Naive thymus-derived CD8-positive, alpha-beta T cell (primary cell): Measurements from ENCODE around the gene BACH2. TPM values are rescaled to one million over a fixed set of nuclear protein-coding genes. Genes with fewer than 3 reads are reported as not detected.

Experiments used
- ATAC-seq, 2 donors: fragments of 150-1000 bp; cut with Tn5 transposase in 1 of 2; sonication (Bioruptor Pico), chemical (Tn5 transposase) in 1 of 2; 1 replicate in 1 of 2; 2 replicates in 1 of 2; pipeline ENCODE4 v1.10.0; 2021; ENCODE audit warnings: mild to moderate bottlenecking in 2 of 2, moderate library complexity in 2 of 2
- POLR2A ChIA-PET: fragments of 350-600 bp; sonication (Branson Sonifier 250); formaldehyde crosslinking; loops from one replicate; lab custom pipeline; 2021; ENCODE audit warnings: antibody characterized with exemption; lab: Charles Lee
- DNase-seq, 10 donors: peaks; one replicate each; pipeline versions ENCODE4 v3.0.0 to v3.0.0-alpha.2; 2020 to 2022
- H3K27ac Mint-ChIP-seq, 10 donors: one replicate each; pipeline ENCODE4 v1.8.0; 2020 to 2022; ENCODE audit warnings: mild to moderate bottlenecking in 10 of 10, mixed read lengths in 10 of 10, moderate library complexity in 4 of 10, inconsistent platforms in 1 of 10
- H3K27me3 Mint-ChIP-seq, 5 donors: one replicate each; pipeline ENCODE4 v1.8.0; 2021 to 2022; ENCODE audit warnings: mixed read lengths in 5 of 5
- H3K36me3 Mint-ChIP-seq, 3 donors: one replicate each; pipeline ENCODE4 v1.8.0; 2020 to 2022; ENCODE audit warnings: mixed read lengths in 3 of 3, mild to moderate bottlenecking in 2 of 3, inconsistent platforms in 1 of 3
- H3K4me1 Mint-ChIP-seq, 4 donors: one replicate each; pipeline ENCODE4 v1.8.0; 2021 to 2022; ENCODE audit warnings: mixed read lengths in 4 of 4
- H3K4me3 Mint-ChIP-seq, 10 donors: one replicate each; pipeline ENCODE4 v1.8.0; 2020 to 2022; ENCODE audit warnings: mild to moderate bottlenecking in 10 of 10, mixed read lengths in 10 of 10, moderate library complexity in 6 of 10, inconsistent platforms in 1 of 10
- H3K9me3 Mint-ChIP-seq, 9 donors: one replicate each; pipeline ENCODE4 v1.8.0; 2020 to 2022; ENCODE audit warnings: mixed read lengths in 9 of 9, mild to moderate bottlenecking in 3 of 9, inconsistent platforms in 1 of 9, moderate library complexity in 1 of 9
- polyA plus RNA-seq, 3 donors: library from polyadenylated mRNA; unstranded; fragments of 300-500 nt; fragmentation: Illumina TruSeq; gene quantifications; one replicate each; pipeline ENCODE4 v1.2.3, GENCODE V29; 2021
- total RNA-seq, 8 experiments: library from RNA in 2 of 8; stranded (reverse) in 2 of 8; gene quantifications; one replicate each; pipeline ENCODE4 v1.2.3 and lab custom pipeline; 2021 to 2026

The BACH2 gene
- total and polyA plus RNA-seq, 5 experiments from 2014 or later = 17.5 to 126 (median 29.3) TPM

DNA sequence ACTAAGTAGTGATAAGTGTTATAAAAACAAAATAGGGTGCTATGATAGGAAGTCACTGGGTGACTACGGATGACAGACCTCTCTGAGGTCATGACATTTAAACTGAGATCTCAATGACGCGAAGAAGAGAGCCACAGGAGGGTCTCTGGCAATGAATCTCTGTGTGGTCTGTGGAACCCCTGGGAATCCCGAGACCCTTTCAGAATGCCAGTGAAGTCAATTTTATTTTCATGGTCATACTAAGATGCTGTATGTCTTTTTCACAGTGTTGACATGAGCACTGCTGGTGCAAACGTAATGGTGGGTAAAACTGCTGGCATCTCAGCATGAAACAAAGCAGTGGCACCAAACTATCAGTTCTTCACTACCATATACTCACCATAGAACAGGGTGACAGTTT, 247.3 kb downstream of the BACH2 start:
- POLR2A ChIA-PET = no interaction called here
- peaks cover 21 to 49% (median 34%) of the 10 kb centered on the region in 4 donors for H3K4me1 Mint-ChIP-seq
- H3K27me3 Mint-ChIP-seq = no peaks in the 10 kb centered on the region
- H3K4me3 Mint-ChIP-seq = peak overlapping the region in 3 of 10 donors; percentile 8 to 24 (median 10)
- H3K36me3 Mint-ChIP-seq = peaks cover 6 to 45% (median 20%) of the 10 kb centered on the region in 3 donors
- peak overlapping the region in 9 of 10 donors; percentile 26 to 82 (median 68) for H3K27ac Mint-ChIP-seq
- peak in 1 of 2 donors; percentile 23 for ATAC-seq
- peaks cover 0 to 6% (median 0%) of the 10 kb centered on the region in 9 donors for H3K9me3 Mint-ChIP-seq
- no peak for DNase-seq

- POLR2A ChIA-PET = no interaction called here
- ATAC-seq = no peak
- no peaks in the 10 kb centered on the region for H3K9me3 Mint-ChIP-seq
- H3K4me3 Mint-ChIP-seq = peak overlapping the region in 1 of 10 donors; percentile 22
- H3K4me1 Mint-ChIP-seq = peaks cover 21 to 47% (median 28%) of the 10 kb centered on the region in 4 donors
- no peak for DNase-seq
- peaks cover under 1 to 37% (median 12%) of the 10 kb centered on the region in 3 donors for H3K36me3 Mint-ChIP-seq
- H3K27me3 Mint-ChIP-seq = no peaks in the 10 kb centered on the region
- H3K27ac Mint-ChIP-seq = peak overlapping the region in 8 of 10 donors; percentile 26 to 82 (median 68)
Observed at GRCh38 chr6:90048206-90048967, 248.3 kb downstream of the BACH2 start.

DNA sequence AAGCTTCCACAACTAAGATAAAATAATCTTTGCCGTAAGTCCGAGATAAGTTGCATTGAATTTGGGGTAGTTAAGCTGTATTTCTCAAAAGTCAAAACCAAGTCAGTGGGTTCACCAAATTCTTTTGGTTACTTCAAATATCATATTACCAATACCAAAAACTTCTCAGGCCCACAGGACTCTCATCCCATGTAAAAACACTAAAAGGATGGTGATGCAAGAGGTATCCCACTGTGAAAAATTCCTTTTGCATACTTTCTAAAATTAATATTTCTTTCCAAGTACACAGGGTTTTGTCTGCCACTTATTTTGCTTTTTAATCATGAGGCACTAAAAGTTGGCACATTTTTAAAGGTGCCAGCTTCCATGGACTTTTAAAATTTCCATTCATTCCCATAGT, 251.1 kb downstream of the BACH2 start:
- POLR2A ChIA-PET = interaction anchor here (1.3 kb wide), 1 partner anchor 130 kb away, joined by 3 read pairs; no protein-coding TSS in a partner anchor
- Mint-ChIP-seq H3K4me3 (no peak overlapping the region), H3K9me3 (no peaks in the 10 kb centered on the region), H3K27ac (peak overlapping the region in 3 of 10 donors; percentile 49 to 81 (median 78)), H3K36me3 (peaks cover 0 to 39% (median 13%) of the 10 kb centered on the region in 3 donors), H3K27me3 (no peaks in the 10 kb centered on the region), H3K4me1 (peaks cover 10 to 36% (median 23%) of the 10 kb centered on the region in 4 donors)
- no peak for DNase-seq
- no peak for ATAC-seq

- H3K4me1 Mint-ChIP-seq = peaks cover 10 to 33% (median 21%) of the 10 kb centered on the region in 4 donors
- POLR2A ChIA-PET = no interaction called here
- peak; percentile 13 to 20 for ATAC-seq
Observed at GRCh38 chr6:90044833-90045381, 251.7 kb downstream of the BACH2 start.

DNA sequence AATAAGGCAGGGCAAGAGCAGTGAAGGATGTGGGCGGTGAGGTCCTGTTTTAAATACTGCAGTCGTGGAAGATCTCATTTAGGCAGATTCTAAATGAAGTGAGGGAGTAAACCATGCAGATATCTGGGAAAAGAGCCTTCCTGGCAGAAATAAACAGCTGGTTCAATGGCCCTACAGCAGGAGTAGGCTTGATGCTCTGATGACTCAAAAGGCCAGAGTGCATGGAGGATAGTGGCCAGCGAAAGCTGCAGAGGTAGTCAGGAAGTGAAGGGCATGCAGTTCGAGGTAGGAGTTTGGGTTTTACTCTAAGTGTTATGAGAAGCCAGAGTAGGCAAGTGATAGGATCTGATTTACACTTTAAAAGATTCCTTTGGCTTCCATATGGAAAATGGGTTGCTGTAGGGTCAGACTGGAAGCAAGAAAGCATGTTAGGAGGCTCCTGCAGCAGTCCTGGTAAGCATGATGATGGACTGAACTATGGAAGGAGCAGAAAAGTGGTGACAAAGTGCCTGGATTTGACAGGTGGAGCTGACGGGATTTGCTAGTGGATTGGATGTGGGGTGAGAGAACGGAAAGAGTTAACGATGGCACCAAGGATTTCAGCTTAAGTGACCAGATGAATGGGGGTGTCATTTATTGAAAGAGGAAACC, 252.3 kb downstream of the BACH2 start:
- H3K27ac Mint-ChIP-seq = no peak overlapping the region
- POLR2A ChIA-PET = no interaction called here
- no peak overlapping the region for H3K4me3 Mint-ChIP-seq
- H3K36me3 Mint-ChIP-seq = peaks cover 0 to 44% (median 19%) of the 10 kb centered on the region in 3 donors
- no peaks in the 10 kb centered on the region for H3K9me3 Mint-ChIP-seq
- DNase-seq (no peak), ATAC-seq (no peak)
- H3K27me3 Mint-ChIP-seq = no peaks in the 10 kb centered on the region
- peaks cover 8 to 28% (median 19%) of the 10 kb centered on the region in 4 donors for H3K4me1 Mint-ChIP-seq

More at GRCh38 chr6:90044833-90045381, 251.7 kb downstream of the BACH2 start:
- DNase-seq = no peak
- H3K9me3 Mint-ChIP-seq = no peaks in the 10 kb centered on the region
- no peaks in the 10 kb centered on the region for H3K27me3 Mint-ChIP-seq
- peaks cover 0 to 42% (median 20%) of the 10 kb centered on the region in 3 donors for H3K36me3 Mint-ChIP-seq
- no peak overlapping the region for H3K4me3 Mint-ChIP-seq
- no peak overlapping the region for H3K27ac Mint-ChIP-seq

GRCh38 chr6:90040931-90041330, 255.7 kb downstream of the BACH2 start:
- POLR2A ChIA-PET = no interaction called here
- Mint-ChIP-seq H3K4me1 (peaks cover 17 to 35% (median 29%) of the 10 kb centered on the region in 4 donors), H3K36me3 (peaks cover 4 to 36% (median 24%) of the 10 kb centered on the region in 3 donors), H3K9me3 (no peaks in the 10 kb centered on the region), H3K27me3 (no peaks in the 10 kb centered on the region), H3K27ac (peak overlapping the region in 5 of 10 donors; percentile 4 to 56 (median 16)), H3K4me3 (no peak overlapping the region)
- ATAC-seq = no peak
- DNase-seq = no peak

DNA sequence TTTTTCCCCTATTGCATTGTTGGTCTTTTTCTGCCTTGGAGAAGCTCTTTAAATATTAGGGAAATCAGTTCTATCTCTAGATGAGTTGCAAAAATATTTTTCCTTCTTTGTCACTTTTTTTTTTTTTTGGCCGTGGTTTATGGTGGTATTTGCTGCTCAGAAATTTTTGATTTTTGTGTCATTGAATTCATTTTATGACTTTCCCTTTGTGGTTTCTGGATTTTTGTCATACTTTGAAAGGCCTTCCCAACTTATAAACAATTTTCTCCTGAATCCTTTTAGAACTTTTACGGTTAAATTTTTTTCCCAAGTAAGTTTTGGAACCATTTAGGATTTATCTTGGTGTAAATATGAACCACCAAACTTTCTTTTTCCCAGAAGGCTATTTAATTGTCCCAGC, 256.7 kb downstream of the BACH2 start:
- H3K9me3 Mint-ChIP-seq = no peaks in the 10 kb centered on the region
- H3K27ac Mint-ChIP-seq = peak overlapping the region in 1 of 10 donors; percentile 38
- H3K27me3 Mint-ChIP-seq = no peaks in the 10 kb centered on the region
- H3K36me3 Mint-ChIP-seq = peaks cover 4 to 33% (median 22%) of the 10 kb centered on the region in 3 donors
- POLR2A ChIA-PET = no interaction called here
- DNase-seq = no peak
- ATAC-seq = no peak
- H3K4me1 Mint-ChIP-seq = peaks cover 20 to 45% (median 36%) of the 10 kb centered on the region in 4 donors
- H3K4me3 Mint-ChIP-seq = no peak overlapping the region

DNA sequence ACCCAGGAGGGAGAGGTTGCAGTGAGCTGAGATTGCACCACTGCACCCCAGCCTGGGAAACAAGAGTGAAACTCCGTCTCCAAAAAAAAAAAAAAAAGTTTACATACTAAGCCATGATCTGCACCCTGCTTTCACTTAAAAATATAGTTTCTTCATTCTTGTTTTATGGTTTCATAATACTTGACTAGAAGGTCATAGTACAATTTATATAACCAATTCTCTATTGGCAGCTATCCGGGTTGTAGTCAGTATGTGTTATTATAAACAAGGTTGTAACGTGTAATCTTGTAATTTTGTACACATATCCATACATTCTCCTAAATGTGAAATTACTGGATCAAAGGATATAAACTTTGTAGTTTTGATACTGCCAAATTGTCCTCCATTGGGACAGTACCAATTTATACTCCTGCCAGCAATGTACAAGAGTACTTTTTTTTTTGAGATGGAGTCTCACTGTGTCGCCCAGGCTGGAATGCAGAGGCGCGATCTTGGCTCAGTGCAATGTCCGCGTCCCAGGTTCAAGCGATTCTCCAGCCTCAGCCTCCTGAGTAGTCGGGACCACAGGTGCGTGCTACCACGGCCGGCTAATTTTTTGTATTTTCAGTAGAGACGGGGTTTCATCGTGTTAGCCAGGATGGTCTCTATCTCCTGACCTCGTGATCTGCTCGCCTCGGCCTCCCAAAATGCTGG, 257.5 kb downstream of the BACH2 start:
- peaks cover 4 to 33% (median 22%) of the 10 kb centered on the region in 3 donors for H3K36me3 Mint-ChIP-seq
- no peak overlapping the region for H3K4me3 Mint-ChIP-seq
- DNase-seq (no peak), ATAC-seq (no peak)
- H3K9me3 Mint-ChIP-seq = no peaks in the 10 kb centered on the region
- peaks cover 22 to 48% (median 42%) of the 10 kb centered on the region in 4 donors for H3K4me1 Mint-ChIP-seq
- POLR2A ChIA-PET = interaction anchor here (0.7 kb wide), 2 partner anchors 29 to 124 kb away, joined by 3 to 6 read pairs; no protein-coding TSS in a partner anchor
- peak overlapping the region in 4 of 10 donors; percentile 28 to 54 (median 45) for H3K27ac Mint-ChIP-seq
- no peaks in the 10 kb centered on the region for H3K27me3 Mint-ChIP-seq

- no peak for ATAC-seq
- peaks cover 26 to 63% (median 53%) of the 10 kb centered on the region in 4 donors for H3K4me1 Mint-ChIP-seq
- peaks cover 4 to 44% (median 35%) of the 10 kb centered on the region in 3 donors for H3K36me3 Mint-ChIP-seq
- no peaks in the 10 kb centered on the region for H3K27me3 Mint-ChIP-seq
- peak overlapping the region in 9 of 10 donors; percentile 5 to 81 (median 69) for H3K27ac Mint-ChIP-seq
- peaks cover 0 to 3% (median 0%) of the 10 kb centered on the region in 9 donors for H3K9me3 Mint-ChIP-seq
- no peak for DNase-seq
- H3K4me3 Mint-ChIP-seq = peak overlapping the region in 4 of 10 donors; percentile 5 to 49 (median 10)
- POLR2A ChIA-PET = no interaction called here
Observed at GRCh38 chr6:90036963-90037362, 259.7 kb downstream of the BACH2 start.

GRCh38 chr6:90035047-90035723, 261.5 kb downstream of the BACH2 start:
- Mint-ChIP-seq H3K27ac (peak overlapping the region in 9 of 10 donors; percentile 11 to 81 (median 28)), H3K36me3 (peaks cover 4 to 36% (median 30%) of the 10 kb centered on the region in 3 donors), H3K4me3 (peak overlapping the region in 7 of 10 donors; percentile 5 to 59 (median 20)), H3K4me1 (peaks cover 31 to 76% (median 63%) of the 10 kb centered on the region in 4 donors), H3K27me3 (no peaks in the 10 kb centered on the region), H3K9me3 (peaks cover 0 to 3% (median 0%) of the 10 kb centered on the region in 9 donors)
- ATAC-seq (peak in 1 of 2 donors; percentile 22), DNase-seq (no peak)
- POLR2A ChIA-PET = no interaction called here

DNA sequence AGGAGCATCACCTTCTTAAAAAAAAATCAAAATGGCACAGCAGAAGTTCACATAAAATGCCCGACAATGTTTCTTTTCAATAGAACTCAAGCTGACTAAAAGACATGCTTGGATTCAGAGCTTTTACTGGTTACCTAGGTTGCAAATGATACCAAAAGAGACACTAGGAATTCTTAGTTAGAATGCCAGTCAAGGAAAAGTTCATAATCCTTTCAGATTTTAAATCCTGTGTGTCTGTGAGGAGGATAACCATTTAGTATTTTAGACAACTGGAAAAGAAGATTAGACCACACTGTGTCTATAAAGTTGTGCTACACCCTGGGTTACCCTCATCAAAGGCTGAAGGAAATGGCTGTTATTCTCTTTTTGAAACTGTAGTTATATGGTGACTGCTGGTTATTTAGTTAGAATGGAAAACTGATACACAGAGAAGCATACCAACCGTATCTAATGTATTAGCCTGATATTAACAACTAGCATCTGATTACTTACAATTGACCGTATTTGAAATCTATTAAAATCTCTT, 262.8 kb downstream of the BACH2 start:
- peak in 1 of 10 donors; percentile 16 for DNase-seq
- Mint-ChIP-seq H3K9me3 (peaks cover 0 to 3% (median 0%) of the 10 kb centered on the region in 9 donors), H3K36me3 (peaks cover under 1 to 29% (median 22%) of the 10 kb centered on the region in 3 donors), H3K27ac (peak overlapping the region in 5 of 10 donors; percentile 53 to 83 (median 64)), H3K27me3 (no peaks in the 10 kb centered on the region), H3K4me3 (peak overlapping the region in 4 of 10 donors; percentile 4 to 34 (median 26)), H3K4me1 (peaks cover 42 to 81% (median 74%) of the 10 kb centered on the region in 4 donors)
- ATAC-seq = peak; percentile 61 to 67
- POLR2A ChIA-PET = no interaction called here
